GM12892 (cell line): ENCODE results near the gene KCNH1.

ENCODE experiments used
- POLR2A ChIP-seq: IDR thresholded peaks from 2 replicates; pipeline ENCODE4 v1.6.1; 2011; ENCODE audit warnings: low read depth, low read length, control low read depth
- TAF1 ChIP-seq: IDR thresholded peaks from 2 replicates; pipeline ENCODE4 v1.6.1; 2011; ENCODE audit warnings: low read depth, mild to moderate bottlenecking, control low read depth, low read length, borderline replicate concordance

DNA sequence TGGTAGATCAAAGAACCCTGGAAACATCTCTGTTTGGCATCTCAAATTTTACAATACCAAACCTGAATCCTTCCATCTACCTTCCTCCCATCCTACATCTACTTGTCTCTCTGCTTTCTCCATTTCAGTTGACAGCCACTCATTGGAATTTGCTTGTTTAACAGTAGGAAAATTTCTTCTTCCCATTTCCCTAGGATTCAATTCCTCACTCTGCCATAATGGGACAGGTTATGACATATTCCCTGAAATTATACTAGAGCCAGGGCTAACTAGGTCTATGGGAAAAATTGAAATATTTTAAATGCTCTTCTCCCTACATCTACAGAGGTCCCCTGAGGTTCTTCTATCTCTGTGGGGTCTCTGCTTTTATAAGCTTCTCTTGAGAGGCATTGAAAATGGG is 257.7 kb downstream of the KCNH1 start:
- TF ChIP-seq POLR2A (no peak), TAF1 (no peak)
